AML-193 (cell line): ENCODE measurements around the gene EPB41.
"Not testable (repeated sequence)": the region's sequence is repeated elsewhere in the genome, so short reads cannot be mapped to it uniquely, and the experiment has no call there.

Experiments used
- DNase-seq, 2 experiments: peaks; one replicate each; lab custom pipeline; 2025; lab: John Stamatoyannopoulos, UW

Gene EPB41

DNA sequence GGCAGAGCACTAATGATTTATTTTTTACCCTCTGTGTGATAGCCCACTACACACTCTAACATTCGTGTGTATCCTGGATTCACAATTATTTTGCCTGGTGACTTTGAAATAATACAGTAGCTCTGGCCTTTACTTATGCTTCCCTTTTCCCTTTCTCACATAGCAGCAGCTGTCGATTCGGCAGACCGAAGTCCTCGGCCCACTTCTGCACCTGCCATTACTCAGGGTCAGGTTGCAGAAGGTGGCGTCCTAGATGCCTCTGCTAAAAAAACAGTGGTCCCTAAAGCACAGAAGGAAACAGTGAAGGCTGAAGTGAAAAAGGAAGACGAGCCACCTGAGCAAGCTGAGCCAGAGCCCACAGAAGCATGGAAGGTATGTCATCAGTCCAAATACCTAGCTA lies 138.6 kb downstream of the EPB41 start:
- DNase-seq, result no peak

GRCh38 chr1:29055160-29055559 lies 140.8 kb downstream of the EPB41 start:
- no peak for DNase-seq

GRCh38 chr1:29056256-29056655 lies 141.9 kb downstream of the EPB41 start:
- no peak for DNase-seq

DNA sequence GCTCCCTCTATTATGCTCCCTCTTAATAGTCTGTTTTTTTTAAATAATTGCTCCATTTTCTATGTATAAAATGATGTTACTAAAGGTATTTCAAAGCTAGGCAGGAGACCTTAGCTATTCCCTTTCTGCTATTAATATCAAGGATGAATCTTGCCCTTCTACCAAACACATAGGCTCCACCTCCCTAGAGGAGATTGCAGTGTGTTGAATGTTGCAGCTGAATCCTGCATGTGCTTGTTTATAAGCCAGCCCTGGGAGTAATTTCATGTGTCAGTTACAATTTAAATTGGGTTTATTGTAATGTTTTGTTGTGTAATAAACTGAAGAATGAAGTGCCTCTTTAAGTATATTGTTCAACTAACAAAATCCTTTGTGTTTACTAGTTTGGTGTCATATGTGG lies 143.3 kb downstream of the EPB41 start:
- DNase-seq, result no peak

DNA sequence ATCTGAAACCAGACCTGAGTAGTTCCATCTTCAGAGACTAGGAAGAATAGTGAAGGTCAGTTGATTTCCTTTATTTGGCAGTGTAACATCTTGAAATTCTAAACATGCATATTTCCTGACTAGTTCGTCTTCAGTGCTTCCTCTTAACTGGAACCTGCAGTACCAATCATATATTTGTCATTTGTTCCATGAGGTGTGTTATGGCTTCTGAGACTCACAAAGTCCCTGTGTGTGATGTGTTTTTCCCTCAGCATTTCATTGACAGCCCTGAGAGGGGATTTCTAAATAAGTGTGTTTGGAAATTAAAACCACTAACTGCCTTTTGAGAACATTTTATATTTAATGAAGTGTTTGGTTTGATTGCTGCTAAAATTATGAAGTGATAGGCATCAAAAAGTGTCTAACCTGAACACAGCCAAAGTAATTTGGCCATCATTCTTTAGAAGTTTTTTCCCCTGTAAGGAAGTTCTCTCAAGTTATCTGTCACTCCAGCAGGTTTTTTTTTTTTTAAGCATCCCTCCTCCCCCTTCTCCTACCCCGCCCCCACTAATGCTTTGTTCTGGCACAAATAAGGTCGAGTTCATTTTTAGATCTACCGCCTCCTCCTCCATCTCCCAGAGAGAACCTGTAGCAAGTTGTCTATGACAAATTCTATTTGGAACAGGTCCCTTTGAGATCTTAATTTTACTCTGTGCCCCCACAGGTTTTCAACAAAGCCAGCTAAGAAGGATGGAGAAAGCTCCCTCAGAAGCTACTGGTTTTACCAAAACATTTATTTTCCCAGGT lies 148.0 kb downstream of the EPB41 start:
- DNase-seq, result no peak

- DNase-seq, result no peak
Measured at GRCh38 chr1:29064064-29064463, 149.7 kb downstream of the EPB41 start.

DNA sequence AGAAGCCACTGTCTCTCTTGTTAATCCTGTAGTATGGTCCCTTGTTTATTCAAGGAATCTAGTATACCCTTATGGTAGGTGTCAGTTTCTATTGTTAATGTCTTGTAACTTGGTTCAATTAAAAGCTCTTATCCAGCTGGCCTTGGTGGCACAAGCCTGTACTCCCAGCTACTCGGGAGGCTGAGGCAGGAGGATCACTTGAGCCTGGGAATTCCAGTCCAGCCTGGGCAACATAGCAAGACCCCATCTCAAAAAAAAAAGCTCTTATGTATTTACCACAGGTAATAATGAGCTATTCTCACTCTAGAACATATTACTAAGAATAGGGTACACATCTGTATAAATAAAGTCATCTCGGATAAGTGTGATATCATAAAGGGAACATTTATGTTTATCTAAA lies 162.8 kb downstream of the EPB41 start:
- no peak for DNase-seq

- DNase-seq, result not testable (repeated sequence)
Measured at GRCh38 chr1:29079916-29080629, 165.7 kb downstream of the EPB41 start.

GRCh38 chr1:29081201-29081600 lies 166.8 kb downstream of the EPB41 start:
- DNase-seq, result no peak

GRCh38 chr1:29082519-29082918 lies 168.2 kb downstream of the EPB41 start:
- DNase-seq, result no peak

DNA sequence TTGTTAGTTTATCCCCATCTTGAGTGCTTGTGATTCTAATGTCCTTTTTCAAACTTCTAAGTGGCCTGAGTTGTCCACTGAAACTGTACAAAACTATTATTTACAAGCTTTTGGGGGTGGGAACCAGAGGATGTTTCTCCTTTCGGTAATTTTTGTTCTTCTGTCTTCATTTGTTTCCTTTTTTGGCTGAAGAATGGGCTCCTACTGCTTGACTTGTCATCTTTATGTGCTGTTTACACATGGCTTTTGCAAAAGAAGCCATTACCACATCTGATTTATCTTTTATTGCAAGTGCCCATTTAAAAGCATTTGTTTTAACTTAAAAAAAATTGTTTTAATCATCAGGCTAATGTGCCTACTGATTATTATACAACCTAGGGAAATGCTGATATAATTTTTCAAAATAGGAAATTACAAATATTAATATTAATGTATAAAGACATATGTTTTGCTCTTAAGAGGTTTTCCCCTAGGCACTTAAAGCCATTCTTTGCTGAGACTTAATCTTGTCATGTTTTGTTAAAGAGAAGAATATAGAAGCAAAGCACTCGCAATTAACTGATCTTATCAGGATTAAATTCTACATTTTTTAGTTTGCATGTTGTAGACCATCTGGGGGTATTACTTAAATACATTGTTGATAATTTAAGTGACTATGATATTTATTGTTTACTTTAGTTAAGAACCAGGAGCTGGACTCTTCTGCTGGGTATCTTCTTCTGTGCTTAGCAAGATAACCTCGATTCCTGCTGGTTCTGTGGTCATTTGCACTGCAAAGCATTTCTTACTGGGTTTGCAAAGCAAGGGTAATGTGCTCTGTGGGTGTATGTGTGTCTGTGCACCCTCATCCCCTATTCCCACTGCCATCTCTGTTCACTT lies 169.2 kb downstream of the EPB41 start:
- DNase-seq, result no peak

GRCh38 chr1:29084196-29084521 lies 169.8 kb downstream of the EPB41 start:
- DNase-seq, result no peak

DNA sequence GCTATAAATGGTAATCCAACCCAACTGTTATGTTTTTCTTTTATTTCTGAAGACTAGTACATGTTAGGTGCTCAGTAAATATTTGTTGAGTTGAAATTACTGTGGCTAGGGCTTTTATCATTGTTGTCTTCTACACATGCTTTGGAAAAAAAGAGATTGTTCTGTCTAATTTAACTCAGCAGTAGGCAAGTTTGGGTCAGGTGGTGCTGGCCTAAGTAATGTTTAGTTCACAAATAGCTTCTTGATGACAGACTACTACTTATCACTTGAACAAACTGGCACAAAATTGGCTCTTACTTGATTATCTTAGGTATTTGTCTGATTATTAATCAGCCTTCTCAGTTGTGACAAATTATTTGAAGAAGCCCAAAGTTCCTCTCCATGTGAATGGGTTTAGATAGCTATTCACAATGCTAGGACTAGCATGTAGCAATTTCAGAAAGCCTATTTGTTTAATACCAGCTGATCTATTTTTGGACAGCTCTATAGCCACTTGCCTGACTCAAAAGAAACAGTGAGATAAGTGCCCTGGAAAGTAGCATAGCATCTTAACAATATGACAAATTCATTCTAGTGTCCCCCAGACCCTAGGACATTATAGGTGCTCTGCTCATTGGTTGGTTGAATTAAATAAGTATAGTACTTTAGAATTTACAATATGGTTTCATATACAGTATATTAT lies 176.7 kb downstream of the EPB41 start:
- no peak for DNase-seq

DNA sequence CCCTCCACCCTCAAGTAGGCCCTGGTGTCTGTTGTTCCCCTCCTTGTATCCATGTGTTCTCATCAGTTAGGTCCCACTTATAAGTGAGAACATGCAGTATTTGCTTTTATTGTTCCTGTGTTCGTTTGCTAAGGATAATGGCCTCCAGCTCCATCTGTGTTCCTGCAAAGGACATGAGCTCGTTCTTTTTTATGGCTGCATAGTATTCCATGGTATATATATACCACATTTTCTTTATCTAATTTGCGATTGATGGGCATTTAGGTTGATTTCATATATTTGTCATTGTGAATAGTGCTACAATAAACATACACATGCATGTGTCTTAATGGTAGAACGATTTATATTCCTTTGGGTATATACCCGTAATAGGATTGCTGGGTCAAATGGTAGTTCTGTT lies 178.3 kb downstream of the EPB41 start:
- not testable (repeated sequence) for DNase-seq

DNA sequence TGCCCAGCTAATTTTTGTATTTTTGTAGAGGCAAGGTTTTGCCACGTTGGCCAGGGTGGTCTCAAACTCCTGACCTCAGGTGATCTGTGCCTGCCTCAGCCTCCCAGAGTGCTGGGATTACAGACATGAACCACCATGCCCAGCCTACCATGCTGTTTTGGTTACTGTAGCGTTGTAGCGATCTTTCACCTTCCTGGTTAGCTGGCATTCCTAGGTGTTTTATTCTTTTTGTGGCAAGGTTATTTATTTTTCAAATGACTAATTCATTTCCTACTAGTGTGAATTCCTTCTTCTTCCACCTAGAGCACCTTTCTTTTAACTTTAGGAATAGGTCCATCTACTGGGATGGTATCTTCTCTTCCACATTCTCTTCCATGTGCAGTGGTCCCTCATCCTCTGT lies 180.1 kb downstream of the EPB41 start:
- DNase-seq, result no peak

DNA sequence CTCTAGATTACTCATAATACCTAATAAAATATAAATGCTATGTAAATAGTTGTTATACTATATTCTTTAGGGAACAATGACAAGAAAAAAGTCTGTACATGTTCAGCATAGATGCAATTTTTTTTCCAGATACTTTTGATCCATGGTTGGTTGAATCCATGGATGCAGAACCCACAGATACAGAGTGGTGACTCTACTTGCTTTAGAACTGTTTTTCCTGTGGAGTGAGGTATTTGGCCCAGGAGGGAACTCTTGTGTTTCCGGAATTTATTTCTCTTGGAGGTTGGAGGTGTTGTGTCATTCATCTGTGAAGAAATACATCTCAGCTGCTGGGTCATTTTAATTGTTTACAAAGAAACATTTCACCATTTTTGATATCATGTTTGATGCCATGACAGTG lies 180.6 kb downstream of the EPB41 start:
- DNase-seq, result no peak

DNA sequence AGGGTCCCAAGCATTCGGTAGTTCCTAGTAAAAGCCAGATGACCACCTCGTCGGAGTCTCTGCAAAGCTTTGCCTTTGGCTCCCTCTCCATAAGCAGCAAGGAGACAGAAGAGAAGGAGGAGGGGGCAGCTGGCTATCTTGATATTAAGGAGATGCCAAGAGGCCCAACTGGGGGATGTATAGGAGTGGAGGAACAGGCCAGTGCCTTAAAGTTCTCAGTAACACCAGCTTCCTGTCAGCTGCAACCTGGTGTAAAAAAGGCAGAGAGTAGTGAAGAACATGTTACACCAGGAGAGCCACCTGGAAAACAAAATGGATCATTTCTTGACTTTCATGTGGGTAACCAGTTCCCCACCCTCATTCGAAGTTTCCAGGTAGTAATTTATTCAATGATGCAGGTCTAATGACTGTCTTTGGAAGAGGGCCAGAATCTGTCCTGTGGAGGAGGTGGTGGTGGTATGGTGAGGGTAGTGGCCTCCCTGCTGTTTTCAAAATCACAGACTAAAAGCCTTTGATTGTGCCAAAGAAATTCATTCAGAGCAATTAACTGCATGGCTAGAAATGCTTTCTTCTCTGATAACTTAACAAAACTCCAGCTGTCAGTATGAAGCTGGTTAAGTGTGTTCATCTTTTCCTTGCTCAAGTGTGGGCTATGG lies 182.0 kb downstream of the EPB41 start:
- no peak for DNase-seq

- no peak for DNase-seq
Measured at GRCh38 chr1:29099286-29099685, 184.9 kb downstream of the EPB41 start.

DNA sequence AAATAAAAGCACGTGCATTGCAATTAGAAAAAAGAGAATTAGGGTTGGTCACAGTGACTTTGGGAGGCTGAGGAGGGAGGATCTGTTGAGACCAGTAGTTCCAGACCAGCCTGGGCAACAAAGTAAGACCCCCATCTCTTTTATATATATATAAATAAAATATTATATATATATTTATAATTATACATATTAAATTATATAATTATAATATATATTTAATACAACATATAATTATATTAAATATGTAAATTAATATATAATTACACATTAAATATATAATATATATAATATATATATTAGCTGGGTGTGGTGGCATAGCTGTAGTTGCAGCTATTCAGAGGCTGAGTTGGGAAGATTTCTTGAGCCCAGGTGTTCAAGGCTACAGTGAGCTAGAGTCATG lies 186.1 kb downstream of the EPB41 start:
- DNase-seq, result no peak

- no peak for DNase-seq
Measured at GRCh38 chr1:29105822-29106221, 191.5 kb downstream of the EPB41 start.

DNA sequence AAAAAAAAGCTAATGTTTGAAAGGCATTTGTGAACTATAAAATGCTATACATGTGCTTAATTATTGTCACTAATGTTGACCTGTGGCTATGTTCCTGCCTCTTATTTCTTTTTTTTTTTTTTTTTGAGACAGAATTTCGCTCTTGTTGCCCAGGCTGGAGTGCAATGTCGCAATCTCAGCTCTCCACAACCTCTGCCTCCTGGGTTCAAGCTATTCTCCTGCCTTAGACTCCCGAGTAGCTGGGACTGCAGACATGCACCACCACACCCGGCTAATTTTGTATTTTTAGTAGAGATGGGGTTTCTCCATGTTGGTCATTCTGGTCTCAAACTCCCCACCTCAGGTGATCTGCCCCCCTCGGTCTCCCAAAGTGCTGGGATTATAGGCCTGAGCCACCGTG lies 193.7 kb downstream of the EPB41 start:
- not testable (repeated sequence) for DNase-seq
